Measurements from ENCODE around the gene DCLK1.

DNA sequence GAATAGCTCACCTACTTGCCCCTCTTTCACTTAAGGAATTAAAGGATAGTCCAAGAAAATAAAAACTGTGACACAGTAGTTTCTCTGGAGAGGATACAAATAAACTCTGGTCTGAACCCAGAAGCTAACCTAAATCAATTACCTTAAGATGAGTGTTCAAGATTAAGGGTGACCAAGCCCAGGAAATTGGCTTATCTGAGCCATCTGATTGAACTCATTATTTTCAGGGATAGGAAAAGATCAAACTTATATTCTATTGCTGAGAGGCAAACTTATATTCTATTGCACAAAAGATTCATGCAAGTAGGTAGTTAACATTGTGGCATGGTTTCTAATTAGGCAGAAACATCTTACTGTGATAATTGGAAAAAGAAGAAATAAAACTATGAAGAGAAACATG lies 175.1 kb downstream of the DCLK1 start:
- TF ChIP-seq POLR2A (IDR thresholded peaks at IDR 0.05) (no peak), CTCF (IDR thresholded peaks at IDR 0.05) (no peak)

Data from body of pancreas (tissue), 4 donors.